GM12864 (cell line): ENCODE measurements around the gene COL1A2.

Experiments used
- DNase-seq: peaks from one replicate; pipeline ENCODE4 v3.0.0-alpha.2; 2011; ENCODE audit warnings: low read depth
- H3K4me3 ChIP-seq: 2 replicates; pipeline ENCODE4 v1.5.1; 2011; ENCODE audit warnings: mild to moderate bottlenecking, low read depth, low read length, control low read depth
- TF ChIP-seq, protein P1 (sequence below): IDR thresholded peaks from 2 replicates; pipeline ENCODE4 v1.5.1; 2011; ENCODE audit warnings: low read depth, mild to moderate bottlenecking, moderate library complexity, low read length, control low read depth, inconsistent platforms; ENCODE audit errors: missing control alignments

Gene COL1A2

DNA sequence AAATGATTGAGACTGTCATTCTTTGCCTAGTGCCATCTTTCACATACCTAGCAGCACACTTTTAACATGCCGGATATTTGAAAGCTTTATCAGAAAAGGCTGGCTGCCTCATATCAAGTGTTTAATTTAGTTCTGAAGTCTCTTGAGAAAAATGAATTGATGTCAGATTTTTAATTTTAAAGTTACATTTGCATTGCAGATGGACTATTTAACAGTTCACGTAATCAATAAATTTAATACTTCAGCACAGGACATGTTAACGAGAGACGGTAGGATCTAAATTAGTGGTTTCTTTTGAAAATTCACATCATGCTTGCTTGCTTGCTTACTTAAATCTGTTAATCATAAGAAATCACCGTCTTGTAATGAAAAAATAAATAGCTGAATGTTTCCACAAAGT, 51.6 kb downstream of the COL1A2 start:
- TF ChIP-seq, protein P1, sequence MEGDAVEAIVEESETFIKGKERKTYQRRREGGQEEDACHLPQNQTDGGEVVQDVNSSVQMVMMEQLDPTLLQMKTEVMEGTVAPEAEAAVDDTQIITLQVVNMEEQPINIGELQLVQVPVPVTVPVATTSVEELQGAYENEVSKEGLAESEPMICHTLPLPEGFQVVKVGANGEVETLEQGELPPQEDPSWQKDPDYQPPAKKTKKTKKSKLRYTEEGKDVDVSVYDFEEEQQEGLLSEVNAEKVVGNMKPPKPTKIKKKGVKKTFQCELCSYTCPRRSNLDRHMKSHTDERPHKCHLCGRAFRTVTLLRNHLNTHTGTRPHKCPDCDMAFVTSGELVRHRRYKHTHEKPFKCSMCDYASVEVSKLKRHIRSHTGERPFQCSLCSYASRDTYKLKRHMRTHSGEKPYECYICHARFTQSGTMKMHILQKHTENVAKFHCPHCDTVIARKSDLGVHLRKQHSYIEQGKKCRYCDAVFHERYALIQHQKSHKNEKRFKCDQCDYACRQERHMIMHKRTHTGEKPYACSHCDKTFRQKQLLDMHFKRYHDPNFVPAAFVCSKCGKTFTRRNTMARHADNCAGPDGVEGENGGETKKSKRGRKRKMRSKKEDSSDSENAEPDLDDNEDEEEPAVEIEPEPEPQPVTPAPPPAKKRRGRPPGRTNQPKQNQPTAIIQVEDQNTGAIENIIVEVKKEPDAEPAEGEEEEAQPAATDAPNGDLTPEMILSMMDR: no peak
- no peak overlapping the region for H3K4me3 ChIP-seq

DNA sequence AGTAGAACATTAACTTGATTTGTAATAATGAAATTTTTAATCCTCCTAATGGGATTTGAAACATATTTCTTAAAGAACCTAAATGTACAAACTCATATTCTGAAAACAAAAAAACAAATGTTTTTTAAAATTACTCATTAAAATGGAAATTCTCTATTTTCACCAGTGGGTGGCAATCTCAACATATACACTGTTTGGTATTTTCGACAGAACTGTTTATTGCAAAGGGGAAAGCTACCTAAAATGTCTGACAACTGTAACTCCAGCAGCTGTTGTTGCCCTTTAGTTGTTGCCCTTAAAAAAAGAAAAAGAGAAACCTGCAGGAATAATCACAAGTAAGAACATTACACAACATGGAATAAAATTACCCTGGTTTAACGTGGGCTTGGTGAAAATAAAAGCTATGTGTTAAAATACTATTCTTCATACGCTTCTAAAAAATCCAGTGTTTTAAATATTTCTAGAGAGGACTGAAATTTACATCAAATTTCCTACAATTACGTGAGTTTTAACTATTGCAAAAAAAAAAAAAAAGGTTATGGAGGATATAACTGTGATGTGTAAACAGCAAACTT, 54.5 kb downstream of the COL1A2 start:
- DNase-seq: no peak
- TF ChIP-seq, protein P1: peak; percentile 45
- no peak overlapping the region for H3K4me3 ChIP-seq

More for the DNA sequence above, 51.6 kb downstream of the COL1A2 start:
- no peak for DNase-seq

DNA sequence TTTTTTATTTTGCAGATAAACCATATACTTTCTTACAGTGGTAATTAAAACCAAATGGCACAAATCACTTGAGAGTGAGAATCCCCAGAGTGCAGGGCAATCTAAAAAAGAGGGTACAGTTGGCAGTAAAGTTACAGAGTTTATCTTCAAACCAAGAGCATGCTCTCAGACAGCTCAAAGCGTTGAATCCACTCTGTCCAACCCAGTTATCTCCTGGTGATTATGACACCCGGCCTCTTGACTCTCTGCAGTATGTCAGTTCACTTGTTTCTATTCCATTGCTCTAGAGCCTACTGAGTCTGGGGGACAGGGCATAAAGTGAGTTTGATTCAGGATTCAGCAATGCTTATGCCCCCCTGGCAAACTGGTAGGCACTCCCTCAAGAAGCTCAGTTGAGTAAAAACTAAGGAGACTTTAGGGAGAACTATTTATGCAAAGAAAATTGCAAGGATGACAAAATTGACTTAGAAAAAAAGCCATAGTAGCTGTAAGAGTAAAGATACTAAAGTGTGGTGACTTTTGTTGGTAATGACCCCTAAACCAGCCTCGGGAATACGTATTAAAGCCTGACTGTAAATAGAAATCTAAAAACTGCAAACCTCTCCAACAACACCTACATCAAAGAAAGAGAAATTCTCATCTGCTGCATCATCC, 55.5 kb downstream of the COL1A2 start:
- H3K4me3 ChIP-seq: no peak overlapping the region
- DNase-seq: no peak
- TF ChIP-seq, protein P1: no peak

DNA sequence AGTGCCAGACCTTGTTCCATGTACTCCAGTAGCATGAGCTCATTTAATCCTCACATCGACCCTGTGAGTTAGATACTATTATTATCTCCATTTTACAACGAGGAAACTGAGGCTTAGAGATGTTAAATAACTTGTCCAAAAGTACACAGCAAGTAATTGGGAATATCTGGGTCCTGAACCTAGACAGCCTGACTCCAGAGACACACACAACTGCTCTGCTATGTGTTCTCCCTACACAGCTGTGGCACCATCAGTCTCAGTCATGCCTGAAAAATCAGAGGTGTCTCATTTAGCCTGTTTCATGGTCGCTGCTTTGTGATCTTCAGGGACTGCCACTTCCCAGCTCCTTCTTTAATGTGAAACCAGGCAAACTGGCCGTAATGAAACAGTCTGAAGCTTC, 56.5 kb downstream of the COL1A2 start:
- TF ChIP-seq, protein P1: no peak
- no peak for DNase-seq
- no peak overlapping the region for H3K4me3 ChIP-seq

DNA sequence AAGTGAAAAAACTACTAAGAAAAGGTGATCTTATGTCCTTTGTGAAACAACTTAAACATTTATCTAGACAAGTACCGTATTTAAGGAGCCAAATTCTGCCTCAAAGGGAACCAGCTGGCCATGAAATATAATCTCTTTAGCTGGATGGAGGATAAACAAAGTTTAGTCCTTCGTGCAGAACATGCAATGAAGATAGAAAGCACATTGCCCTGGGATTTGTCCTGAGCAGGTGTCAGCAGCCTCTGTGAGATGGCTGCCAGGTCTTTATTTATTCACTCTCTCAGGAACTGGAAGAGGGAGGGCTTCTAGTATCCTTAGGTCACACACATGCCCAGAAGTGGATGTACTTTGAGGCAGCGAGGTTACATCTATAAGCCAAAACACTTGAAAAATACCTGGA, 57.5 kb downstream of the COL1A2 start:
- no peak overlapping the region for H3K4me3 ChIP-seq
- no peak for DNase-seq
- TF ChIP-seq, protein P1: no peak

DNA sequence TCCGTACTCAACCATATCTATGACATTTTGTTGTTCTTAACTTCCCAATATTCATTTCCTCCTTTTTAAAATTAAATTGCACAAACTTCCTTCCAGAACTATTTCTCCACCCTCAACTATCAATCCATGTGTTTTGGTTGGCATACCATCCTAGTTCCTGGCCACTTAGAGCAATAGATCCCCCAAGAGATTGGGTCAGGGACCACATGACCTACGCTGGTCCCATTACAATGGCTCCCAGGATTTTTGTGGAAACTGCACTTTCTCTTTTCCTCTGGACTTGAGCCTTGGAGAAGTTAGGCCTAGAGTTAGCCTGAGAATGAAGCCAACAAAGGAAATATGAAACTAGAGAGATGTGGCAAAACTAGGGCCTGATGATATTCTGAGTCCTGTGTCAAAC, 59.2 kb downstream of the COL1A2 start:
- no peak overlapping the region for H3K4me3 ChIP-seq
- DNase-seq: no peak
- TF ChIP-seq, protein P1: no peak

DNA sequence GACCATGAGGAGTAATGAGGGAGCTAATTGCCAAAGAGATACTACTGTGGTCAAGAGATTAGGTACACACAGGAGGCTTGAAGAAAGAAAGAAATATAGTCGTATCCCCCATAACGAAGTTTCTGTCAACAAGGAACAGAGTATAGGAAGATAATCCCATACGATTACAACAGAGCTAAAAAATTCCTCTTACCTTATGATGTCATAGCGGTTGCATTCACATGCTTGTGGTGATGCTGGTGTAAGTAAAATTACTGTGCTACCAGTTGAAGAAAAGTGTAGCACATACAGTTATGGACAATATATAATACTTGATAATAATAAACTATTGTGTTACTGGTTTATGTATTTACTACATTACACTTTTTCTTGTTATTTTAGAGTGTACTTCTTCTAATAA, 63.3 kb downstream of the COL1A2 start:
- no peak overlapping the region for H3K4me3 ChIP-seq
- DNase-seq: no peak
- TF ChIP-seq, protein P1: no peak
